TTC549 (cell line): ENCODE data around the gene MC2R.

Experiments used
- FAIRE-seq: peaks from 2 replicates; lab custom pipeline; 2012; peaks lifted over from hg19 to GRCh38; lab: Jason Lieb, UNC

The MC2R gene

GRCh38 chr18:13915391-13915790, at the start of gene MC2R:
MC2R (minus strand) TSS chr18:13915536; CDS start chr18:13885518, 30,018 bp downstream.
- FAIRE-seq: no peak

GRCh38 chr18:13945811-13946210, 30.5 kb upstream of the MC2R start:
- FAIRE-seq: peak; percentile 70

GRCh38 chr18:13943338-13943737, 28.0 kb upstream of the MC2R start:
- FAIRE-seq: no peak

- no peak for FAIRE-seq
Measured at GRCh38 chr18:13940326-13940725, 25.0 kb upstream of the MC2R start.

- FAIRE-seq: no peak
Measured at GRCh38 chr18:13934676-13935075, 19.3 kb upstream of the MC2R start.

GRCh38 chr18:13934058-13934457, 18.7 kb upstream of the MC2R start:
- FAIRE-seq: no peak

- no peak for FAIRE-seq
Measured at GRCh38 chr18:13932285-13933025, 17.1 kb upstream of the MC2R start.

GRCh38 chr18:13930964-13931363, 15.6 kb upstream of the MC2R start:
- no peak for FAIRE-seq

GRCh38 chr18:13923221-13923620, 7.9 kb upstream of the MC2R start:
- no peak for FAIRE-seq

- no peak for FAIRE-seq
Measured at GRCh38 chr18:13918898-13919297, 3.6 kb upstream of the MC2R start.

- FAIRE-seq: no peak
Measured at GRCh38 chr18:13917401-13917800, 2.1 kb upstream of the MC2R start.

- no peak for FAIRE-seq
Measured at GRCh38 chr18:13916559-13916958, 1.2 kb upstream of the MC2R start.

- no peak for FAIRE-seq
Measured at GRCh38 chr18:13915995-13916431, 677 bp upstream of the MC2R start.

- no peak for FAIRE-seq
Measured at GRCh38 chr18:13914756-13915155, 580 bp downstream of the MC2R start.

- no peak for FAIRE-seq
Measured at GRCh38 chr18:13914170-13914569, 1.2 kb downstream of the MC2R start.

- FAIRE-seq: no peak
Measured at GRCh38 chr18:13913205-13913604, 2.1 kb downstream of the MC2R start.

- no peak for FAIRE-seq
Measured at GRCh38 chr18:13912601-13913000, 2.7 kb downstream of the MC2R start.

GRCh38 chr18:13910986-13911385, 4.3 kb downstream of the MC2R start:
- FAIRE-seq: no peak

- no peak for FAIRE-seq
Measured at GRCh38 chr18:13910501-13910900, 4.8 kb downstream of the MC2R start.

GRCh38 chr18:13909141-13909940, 6.0 kb downstream of the MC2R start:
- FAIRE-seq: no peak

GRCh38 chr18:13900633-13901032, 14.7 kb downstream of the MC2R start:
- FAIRE-seq: no peak

GRCh38 chr18:13895505-13896033, 19.8 kb downstream of the MC2R start:
- FAIRE-seq: no peak

GRCh38 chr18:13894531-13894930, 20.8 kb downstream of the MC2R start:
- FAIRE-seq: no peak

GRCh38 chr18:13893418-13893760, 21.9 kb downstream of the MC2R start:
- FAIRE-seq: no peak
